Measurements from ENCODE around the gene FCRL6.
A peak's percentile ranks its signal among the peaks of the same experiment; 100 is the strongest.

Gene FCRL6

GRCh38 chr1:159835356-159835755, 33.2 kb downstream of the FCRL6 start:
- TF ChIP-seq CTCF (IDR thresholded peaks at IDR 0.05; ENCODE audit: extremely low read depth, missing control alignments) = no peak
- DNase-seq (ENCODE audit: low spot score) = no peak

GRCh38 chr1:159835862-159836525, 33.8 kb downstream of the FCRL6 start:
- DNase-seq (ENCODE audit: low spot score) = no peak
- TF ChIP-seq CTCF (IDR thresholded peaks at IDR 0.05; ENCODE audit: extremely low read depth, missing control alignments) = no peak

GRCh38 chr1:159838715-159839114, 36.6 kb downstream of the FCRL6 start:
- TF ChIP-seq CTCF (IDR thresholded peaks at IDR 0.05; ENCODE audit: extremely low read depth, missing control alignments) = no peak
- no peak for DNase-seq (ENCODE audit: low spot score)

DNA sequence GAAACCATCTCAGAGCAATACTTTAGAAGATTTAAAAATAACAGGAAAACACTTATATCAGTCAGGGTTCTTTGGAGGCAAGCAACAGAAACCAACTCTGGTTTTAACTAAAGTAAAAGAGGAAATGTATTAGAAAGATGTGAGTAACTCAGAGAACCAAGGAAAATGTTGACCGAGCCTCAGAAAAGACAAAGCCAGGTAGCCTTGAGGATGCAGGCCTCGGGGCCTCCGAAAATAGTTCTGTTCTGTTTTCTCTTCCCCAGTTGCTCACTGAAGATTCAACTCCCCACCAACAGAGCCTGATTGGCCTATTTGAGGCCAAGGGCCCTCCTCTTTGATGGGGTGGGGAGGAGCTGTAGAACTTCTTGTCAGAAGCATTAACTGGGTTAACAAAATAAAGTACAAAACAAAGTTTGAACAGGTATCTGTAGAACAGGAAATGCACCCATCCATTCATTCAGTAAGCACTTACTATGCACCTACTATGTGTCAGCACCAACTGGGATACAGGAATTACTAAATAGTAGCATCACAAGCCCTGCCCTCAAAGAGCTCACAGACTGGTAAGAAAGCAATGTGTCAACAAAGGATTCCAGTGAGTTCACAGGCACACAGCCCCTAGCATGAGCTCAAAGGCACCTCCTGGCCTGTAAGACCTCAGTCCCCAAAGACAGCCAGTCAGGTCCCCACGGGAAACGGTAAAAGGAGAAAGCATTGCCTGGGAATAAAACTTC, 37.1 kb downstream of the FCRL6 start:
- TF ChIP-seq CTCF (IDR thresholded peaks at IDR 0.05; ENCODE audit: extremely low read depth, missing control alignments) = no peak
- peak; percentile 62 for DNase-seq (ENCODE audit: low spot score)

GRCh38 chr1:159841749-159842148, 39.6 kb downstream of the FCRL6 start:
- no peak for DNase-seq (ENCODE audit: low spot score)
- TF ChIP-seq CTCF (IDR thresholded peaks at IDR 0.05; ENCODE audit: extremely low read depth, missing control alignments) = no peak

DNA sequence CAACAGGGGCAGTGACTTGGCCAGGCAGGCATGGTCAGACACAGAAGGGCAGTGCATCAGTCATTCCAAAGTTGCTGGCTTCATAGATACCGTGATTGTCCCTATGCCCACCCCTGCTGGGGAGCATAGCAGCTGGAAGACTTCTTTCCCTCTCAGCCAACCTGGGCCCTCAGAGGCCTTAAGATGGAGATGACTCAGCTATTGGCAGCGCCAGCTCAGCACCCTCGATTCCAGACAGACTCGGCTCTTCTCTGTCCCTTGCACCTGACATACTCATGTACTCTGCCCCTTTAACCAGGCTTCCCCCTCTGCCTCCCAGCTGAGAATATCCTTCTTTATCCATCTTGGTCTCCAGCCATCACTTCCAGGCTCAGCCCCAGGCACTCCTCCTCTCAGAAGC, 41.3 kb downstream of the FCRL6 start:
- DNase-seq (ENCODE audit: low spot score) = no peak
- no peak for TF ChIP-seq CTCF (IDR thresholded peaks at IDR 0.05; ENCODE audit: extremely low read depth, missing control alignments)

DNA sequence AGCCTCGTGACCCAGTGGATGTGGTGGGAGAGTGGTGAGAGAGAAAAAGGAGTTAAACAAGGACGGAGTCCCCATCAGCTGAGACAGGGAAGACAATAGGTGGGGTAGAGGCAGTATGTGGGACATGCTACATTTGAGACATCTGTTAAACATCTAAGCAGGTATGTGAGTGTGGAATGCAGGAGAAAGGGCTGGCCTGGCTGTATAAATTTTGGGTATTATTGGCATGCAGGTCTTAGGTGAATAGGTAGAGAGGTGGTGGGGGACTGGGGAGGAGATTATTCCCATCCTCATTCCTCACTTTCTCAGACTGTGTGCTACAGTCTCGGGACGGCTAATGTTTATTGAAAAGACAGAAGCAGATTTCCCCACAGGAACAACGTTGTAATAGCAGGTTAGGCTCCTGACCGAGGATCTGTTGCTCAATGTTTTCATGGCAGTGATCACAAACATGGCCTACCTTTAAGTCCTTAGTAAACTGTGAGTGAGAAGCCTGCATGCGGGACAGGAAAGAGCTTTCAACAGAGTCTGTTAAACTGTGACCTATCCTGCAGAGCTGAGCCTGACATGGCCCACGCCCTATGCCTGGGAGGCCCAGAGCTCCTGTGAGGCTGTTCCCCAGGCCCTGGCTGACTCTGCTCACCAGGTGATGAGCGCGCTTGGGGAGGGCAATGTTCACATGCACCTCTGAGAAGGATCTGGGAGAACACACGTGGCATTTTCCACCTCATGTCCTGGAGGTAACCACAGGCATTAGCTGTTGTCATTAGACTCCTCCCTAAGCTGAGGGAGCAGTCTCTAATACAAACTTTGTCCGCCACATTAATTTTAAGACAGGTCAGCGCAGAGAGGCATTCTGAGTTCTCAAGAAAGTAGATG, 43.8 kb downstream of the FCRL6 start:
- no peak for TF ChIP-seq CTCF (IDR thresholded peaks at IDR 0.05; ENCODE audit: extremely low read depth, missing control alignments)
- no peak for DNase-seq (ENCODE audit: low spot score)

Measured in GM20000 (cell line).